Calu3 (cell line): Measurements from ENCODE around the gene FSIP1. TPM values are rescaled to one million over a fixed set of nuclear protein-coding genes. Genes with fewer than 3 reads are reported as not detected.

Experiments used
- BruUV-seq: library from RNA; stranded (reverse); fragments of 400-500 nt; replicated peaks from 2 replicates; lab custom pipeline; 2021; lab: Mats Ljungman, UMichigan
- CTCF ChIA-PET: fragments of 300-600 bp; sonication (Branson Sonifier 250); formaldehyde crosslinking; loops from one replicate; lab custom pipeline; 2022; ENCODE audit warnings: antibody characterized with exemption; lab: Charles Lee
- DNase-seq: peaks from one replicate; pipeline ENCODE4 v3.0.0; 2022
- H3K27ac Mint-ChIP-seq: one replicate; pipeline ENCODE4 v1.8.0; 2022; ENCODE audit warnings: mixed read lengths; ENCODE audit not compliant: unreplicated experiment
- H3K27me3 Mint-ChIP-seq: one replicate; pipeline ENCODE4 v1.8.0; 2022; ENCODE audit warnings: mixed read lengths; ENCODE audit not compliant: unreplicated experiment
- H3K36me3 Mint-ChIP-seq: one replicate; pipeline ENCODE4 v1.8.0; 2022; ENCODE audit warnings: mild to moderate bottlenecking, moderate library complexity, mixed read lengths; ENCODE audit not compliant: insufficient read depth, unreplicated experiment
- H3K4me1 Mint-ChIP-seq: one replicate; pipeline ENCODE4 v1.8.0; 2022; ENCODE audit warnings: mild to moderate bottlenecking, low read depth, mixed read lengths; ENCODE audit not compliant: unreplicated experiment
- H3K4me3 Mint-ChIP-seq: one replicate; pipeline ENCODE4 v1.8.0; 2022; ENCODE audit warnings: mild to moderate bottlenecking, low read depth, moderate library complexity, mixed read lengths; ENCODE audit not compliant: unreplicated experiment
- H3K9me3 Mint-ChIP-seq: one replicate; pipeline ENCODE4 v1.8.0; 2022; ENCODE audit warnings: low read depth, mixed read lengths; ENCODE audit not compliant: unreplicated experiment
- intact Hi-C: fragments of 100-400 bp; cut with micrococcal nuclease; formaldehyde crosslinking; loops from one replicate; pipeline ENCODE4 v1.10.0; 2022; ENCODE audit not compliant: unreplicated experiment
- total RNA-seq: library from RNA; stranded (reverse); gene quantifications from 2 replicates; pipeline ENCODE4 v1.2.3, GENCODE V29; 2022
- TF ChIP-seq, protein P1 (sequence below): fragments of 200-600 bp; IDR thresholded peaks from one replicate; pipeline ENCODE4 v1.8.0; 2022; ENCODE audit warnings: antibody characterized with exemption; ENCODE audit not compliant: unreplicated experiment

The FSIP1 gene
- total RNA-seq, 1 experiment from 2014 or later: 0.28 TPM

- Mint-ChIP-seq H3K27ac (no peak overlapping the region), H3K27me3 (no peaks in the 10 kb centered on the region), H3K9me3 (no peaks in the 10 kb centered on the region), H3K4me3 (no peak overlapping the region), H3K4me1 (no peaks in the 10 kb centered on the region), H3K36me3 (no peaks in the 10 kb centered on the region)
- CTCF ChIA-PET: no interaction called here
- DNase-seq: no peak
- no TSS peak for BruUV-seq
- TF ChIP-seq, protein P1, sequence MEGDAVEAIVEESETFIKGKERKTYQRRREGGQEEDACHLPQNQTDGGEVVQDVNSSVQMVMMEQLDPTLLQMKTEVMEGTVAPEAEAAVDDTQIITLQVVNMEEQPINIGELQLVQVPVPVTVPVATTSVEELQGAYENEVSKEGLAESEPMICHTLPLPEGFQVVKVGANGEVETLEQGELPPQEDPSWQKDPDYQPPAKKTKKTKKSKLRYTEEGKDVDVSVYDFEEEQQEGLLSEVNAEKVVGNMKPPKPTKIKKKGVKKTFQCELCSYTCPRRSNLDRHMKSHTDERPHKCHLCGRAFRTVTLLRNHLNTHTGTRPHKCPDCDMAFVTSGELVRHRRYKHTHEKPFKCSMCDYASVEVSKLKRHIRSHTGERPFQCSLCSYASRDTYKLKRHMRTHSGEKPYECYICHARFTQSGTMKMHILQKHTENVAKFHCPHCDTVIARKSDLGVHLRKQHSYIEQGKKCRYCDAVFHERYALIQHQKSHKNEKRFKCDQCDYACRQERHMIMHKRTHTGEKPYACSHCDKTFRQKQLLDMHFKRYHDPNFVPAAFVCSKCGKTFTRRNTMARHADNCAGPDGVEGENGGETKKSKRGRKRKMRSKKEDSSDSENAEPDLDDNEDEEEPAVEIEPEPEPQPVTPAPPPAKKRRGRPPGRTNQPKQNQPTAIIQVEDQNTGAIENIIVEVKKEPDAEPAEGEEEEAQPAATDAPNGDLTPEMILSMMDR: no peak
- intact Hi-C loops: no loop called here
Measured at GRCh38 chr15:39649757-39650156, 132.9 kb downstream of the FSIP1 start.

- no peak for DNase-seq
- Mint-ChIP-seq H3K36me3 (peaks cover 4% of the 10 kb centered on the region), H3K27me3 (no peaks in the 10 kb centered on the region), H3K4me3 (no peak overlapping the region), H3K4me1 (no peaks in the 10 kb centered on the region), H3K27ac (no peak overlapping the region), H3K9me3 (no peaks in the 10 kb centered on the region)
- BruUV-seq: no TSS peak
- TF ChIP-seq, protein P1: no peak
- CTCF ChIA-PET: interaction anchor here (0.6 kb wide), 1 partner anchor 13 kb away, joined by 5 read pairs; no protein-coding TSS in a partner anchor
- intact Hi-C loops: no loop called here
Measured at GRCh38 chr15:39646425-39646824, 136.2 kb downstream of the FSIP1 start.

DNA sequence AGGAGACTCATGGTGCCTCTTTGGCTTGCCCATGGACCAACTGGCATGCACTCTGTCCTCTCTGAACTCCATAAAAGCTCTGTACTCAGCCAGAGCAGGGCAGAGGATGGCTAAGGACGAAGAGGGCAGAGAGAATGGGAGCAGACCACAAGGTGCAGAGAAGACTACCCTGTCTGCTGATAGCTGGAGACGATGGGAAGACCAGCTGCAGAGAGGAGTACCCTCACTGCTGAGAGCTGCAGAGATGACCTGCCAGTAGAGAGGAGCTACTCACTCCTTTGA is 136.7 kb downstream of the FSIP1 start:
- no peak for DNase-seq
- Mint-ChIP-seq H3K36me3 (peaks cover 6% of the 10 kb centered on the region), H3K27ac (no peak overlapping the region), H3K4me3 (no peak overlapping the region), H3K4me1 (no peaks in the 10 kb centered on the region), H3K9me3 (no peaks in the 10 kb centered on the region), H3K27me3 (no peaks in the 10 kb centered on the region)
- no TSS peak for BruUV-seq
- intact Hi-C loops: no loop called here
- CTCF ChIA-PET: interaction anchor here (0.6 kb wide), 1 partner anchor 13 kb away, joined by 5 read pairs; no protein-coding TSS in a partner anchor
- TF ChIP-seq, protein P1: no peak

- no peak for DNase-seq
- no peak overlapping the region for H3K27ac Mint-ChIP-seq
- no peak overlapping the region for H3K4me3 Mint-ChIP-seq
- peaks cover 6% of the 10 kb centered on the region for H3K36me3 Mint-ChIP-seq
- H3K27me3 Mint-ChIP-seq: no peaks in the 10 kb centered on the region
- TF ChIP-seq, protein P1: no peak
- no TSS peak for BruUV-seq
- peaks cover 4% of the 10 kb centered on the region for H3K4me1 Mint-ChIP-seq
- intact Hi-C loops: no loop called here
- H3K9me3 Mint-ChIP-seq: no peaks in the 10 kb centered on the region
- CTCF ChIA-PET: no interaction called here
Measured at GRCh38 chr15:39645138-39645975, 137.3 kb downstream of the FSIP1 start.
